VCaP (cell line): ENCODE measurements around the gene CNTNAP4.

ENCODE experiments used
- H3K27ac ChIP-seq: fragments of 450-650 bp; 2 replicates; pipeline ENCODE4 v1.5.1; 2017
- TF ChIP-seq, protein P1 (sequence below): fragments of 450-650 bp; conservative IDR thresholded peaks from 2 replicates; pipeline ENCODE4 v1.5.1; 2017; ENCODE audit warnings: mild to moderate bottlenecking, moderate library complexity

The CNTNAP4 gene

DNA sequence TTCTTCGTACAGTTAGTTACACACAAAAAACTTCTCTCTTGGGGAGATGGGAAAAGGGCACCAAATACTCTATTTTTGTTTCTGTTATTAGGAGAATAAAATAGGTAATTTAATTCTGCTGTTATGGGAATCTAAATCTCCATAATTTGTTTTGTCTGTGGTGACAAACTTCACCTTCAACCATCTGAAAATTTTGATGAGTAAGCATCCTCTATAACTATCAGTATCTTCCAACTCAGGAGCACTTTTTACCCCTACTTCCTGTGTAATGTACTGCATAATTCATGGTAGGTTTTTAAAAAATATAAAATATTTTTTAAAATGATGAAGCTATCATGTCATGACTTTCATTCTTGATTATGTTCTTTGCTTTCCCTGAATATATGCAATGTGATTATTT lies 33.6 kb upstream of the CNTNAP4 start:
- TF ChIP-seq, protein P1, sequence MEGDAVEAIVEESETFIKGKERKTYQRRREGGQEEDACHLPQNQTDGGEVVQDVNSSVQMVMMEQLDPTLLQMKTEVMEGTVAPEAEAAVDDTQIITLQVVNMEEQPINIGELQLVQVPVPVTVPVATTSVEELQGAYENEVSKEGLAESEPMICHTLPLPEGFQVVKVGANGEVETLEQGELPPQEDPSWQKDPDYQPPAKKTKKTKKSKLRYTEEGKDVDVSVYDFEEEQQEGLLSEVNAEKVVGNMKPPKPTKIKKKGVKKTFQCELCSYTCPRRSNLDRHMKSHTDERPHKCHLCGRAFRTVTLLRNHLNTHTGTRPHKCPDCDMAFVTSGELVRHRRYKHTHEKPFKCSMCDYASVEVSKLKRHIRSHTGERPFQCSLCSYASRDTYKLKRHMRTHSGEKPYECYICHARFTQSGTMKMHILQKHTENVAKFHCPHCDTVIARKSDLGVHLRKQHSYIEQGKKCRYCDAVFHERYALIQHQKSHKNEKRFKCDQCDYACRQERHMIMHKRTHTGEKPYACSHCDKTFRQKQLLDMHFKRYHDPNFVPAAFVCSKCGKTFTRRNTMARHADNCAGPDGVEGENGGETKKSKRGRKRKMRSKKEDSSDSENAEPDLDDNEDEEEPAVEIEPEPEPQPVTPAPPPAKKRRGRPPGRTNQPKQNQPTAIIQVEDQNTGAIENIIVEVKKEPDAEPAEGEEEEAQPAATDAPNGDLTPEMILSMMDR, result no peak
- H3K27ac ChIP-seq, result no peak overlapping the region

DNA sequence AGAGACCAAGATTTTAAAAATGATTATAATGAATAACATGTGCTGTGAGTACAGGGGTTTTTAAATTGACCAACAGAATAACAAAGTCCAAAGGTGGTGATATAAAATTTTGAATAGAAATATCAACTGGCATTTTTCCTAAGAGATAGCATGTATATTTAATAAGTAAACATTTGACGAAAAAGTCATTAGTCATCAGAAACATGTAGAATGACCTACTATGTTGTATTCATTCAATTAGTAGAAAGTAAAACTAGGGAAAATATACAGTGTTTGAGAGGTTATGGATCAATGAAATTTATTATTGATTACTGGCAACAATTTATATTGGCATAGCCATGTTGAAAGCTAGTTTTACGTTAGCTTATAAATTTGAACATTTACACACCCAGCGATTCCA lies 30.6 kb upstream of the CNTNAP4 start:
- TF ChIP-seq, protein P1, result no peak
- no peak overlapping the region for H3K27ac ChIP-seq

DNA sequence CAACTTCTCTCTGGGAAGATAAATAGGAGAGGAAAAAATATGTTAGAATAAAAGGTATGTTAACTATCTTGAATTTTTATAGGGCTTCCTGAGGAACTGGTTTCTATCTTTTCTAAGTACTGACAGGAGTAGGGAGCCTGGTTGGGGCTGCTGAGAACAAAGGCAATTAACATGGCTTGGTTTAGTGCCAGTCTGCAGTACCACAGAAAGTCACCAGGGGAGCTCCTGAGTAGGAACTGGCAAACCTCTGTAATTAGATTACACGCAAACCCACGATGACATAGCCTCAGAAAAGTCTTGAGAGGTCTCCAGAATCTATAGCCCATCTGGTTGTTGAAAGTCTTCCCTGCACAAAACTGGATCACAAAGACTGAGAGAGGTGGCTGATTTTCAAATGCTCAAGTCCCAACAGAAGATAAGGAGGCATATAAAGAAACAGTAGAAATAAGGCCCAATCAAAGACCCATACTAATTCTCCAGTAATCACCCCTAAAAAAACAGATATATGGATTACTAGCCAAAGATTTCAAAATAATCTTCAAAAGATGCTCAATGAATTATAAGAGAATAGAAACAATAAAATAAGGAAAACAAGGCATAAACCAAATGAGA lies 11.7 kb upstream of the CNTNAP4 start:
- TF ChIP-seq, protein P1, result peak; percentile 69
- no peak overlapping the region for H3K27ac ChIP-seq

GRCh38 chr16:76268824-76269223 lies 8.4 kb upstream of the CNTNAP4 start:
- TF ChIP-seq, protein P1, result no peak
- H3K27ac ChIP-seq, result no peak overlapping the region

- H3K27ac ChIP-seq, result no peak overlapping the region
- TF ChIP-seq, protein P1, result no peak
These were observed 344 bp downstream of the CNTNAP4 start for GRCh38 chr16:76277460-76278030.

GRCh38 chr16:76278086-76278485 lies 885 bp downstream of the CNTNAP4 start:
- H3K27ac ChIP-seq, result no peak overlapping the region
- TF ChIP-seq, protein P1, result no peak

DNA sequence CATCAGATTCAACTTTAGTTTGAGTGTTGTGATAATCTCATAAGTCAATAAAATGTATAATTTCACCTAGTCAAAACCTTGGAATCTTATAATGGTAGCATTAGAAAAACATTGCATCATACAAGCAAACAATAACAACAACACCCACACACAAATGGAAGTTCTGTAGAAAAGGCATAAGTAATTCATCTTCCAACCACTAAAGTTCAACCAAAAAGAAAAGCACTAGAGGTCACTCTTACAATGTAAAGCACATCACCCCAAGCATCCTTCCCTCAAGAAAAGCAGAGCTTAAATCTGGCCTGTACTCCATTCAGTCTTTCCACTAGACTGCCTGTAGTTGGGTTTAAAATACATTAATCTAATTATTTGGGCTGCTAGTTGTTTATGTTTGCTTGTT lies 1.8 kb downstream of the CNTNAP4 start:
- H3K27ac ChIP-seq, result no peak overlapping the region
- TF ChIP-seq, protein P1, result peak; percentile 70
